Endodermal cell (in vitro differentiated cells): ENCODE results near the gene QARS1. TPM values are rescaled to one million over a fixed set of nuclear protein-coding genes. Genes with fewer than 3 reads are reported as not detected.

Source experiments
- DNase-seq: peaks from one replicate; pipeline ENCODE4 v3.0.0-alpha.2; 2017
- H3K27ac ChIP-seq: 2 replicates; pipeline ENCODE4 v1.5.1; 2013; ENCODE audit warnings: mild to moderate bottlenecking, low read depth, low read length, moderate library complexity
- H3K27me3 ChIP-seq: 2 replicates; pipeline ENCODE4 v1.6.1; 2013; ENCODE audit warnings: mild to moderate bottlenecking, low read length, moderate library complexity; ENCODE audit not compliant: insufficient read depth, control insufficient read depth, poor library complexity, severe bottlenecking
- H3K36me3 ChIP-seq: 2 replicates; pipeline ENCODE4 v1.7.0; 2013; ENCODE audit warnings: mild to moderate bottlenecking, low read length, moderate library complexity; ENCODE audit not compliant: control insufficient read depth, insufficient read depth
- H3K4me1 ChIP-seq: one replicate; pipeline ENCODE4 v1.7.0; 2013; ENCODE audit warnings: low read length; ENCODE audit not compliant: control insufficient read depth, insufficient read depth
- H3K4me3 ChIP-seq: 2 replicates; pipeline ENCODE4 v1.5.1; 2013; ENCODE audit warnings: mild to moderate bottlenecking, low read length, moderate library complexity
- H3K9ac ChIP-seq: 2 replicates; pipeline ENCODE4 v1.6.1; 2013; ENCODE audit warnings: mild to moderate bottlenecking, low read length, moderate library complexity; ENCODE audit not compliant: poor library complexity, severe bottlenecking; ENCODE audit errors: extremely low read depth
- H3K9me3 ChIP-seq: 2 replicates; pipeline ENCODE4 v1.6.1; 2013; ENCODE audit warnings: mild to moderate bottlenecking, low read length, moderate library complexity; ENCODE audit not compliant: control insufficient read depth
- H3K27ac Mint-ChIP-seq: 2 replicates; pipeline ENCODE4 v1.8.0; 2020; ENCODE audit warnings: mixed read lengths
- H3K27me3 Mint-ChIP-seq: 2 replicates; pipeline ENCODE4 v1.8.0; 2021; ENCODE audit warnings: mild to moderate bottlenecking, mixed read lengths; ENCODE audit not compliant: insufficient read depth
- H3K36me3 Mint-ChIP-seq: 2 replicates; pipeline ENCODE4 v1.8.0; 2020; ENCODE audit warnings: low read depth, mixed read lengths
- H3K4me1 Mint-ChIP-seq: 2 replicates; pipeline ENCODE4 v1.8.0; 2020; ENCODE audit warnings: mixed read lengths
- H3K4me3 Mint-ChIP-seq: 2 replicates; pipeline ENCODE4 v1.8.0; 2020; ENCODE audit warnings: mild to moderate bottlenecking, moderate library complexity, mixed read lengths
- H3K9me3 Mint-ChIP-seq: 2 replicates; pipeline ENCODE4 v1.8.0; 2020; ENCODE audit warnings: mild to moderate bottlenecking, mixed read lengths
- CTCF ChIP-seq: fragments of 200-600 bp; sonication (generic); conservative IDR thresholded peaks from 2 replicates; pipeline ENCODE4 v1.5.0; 2021; ENCODE audit warnings: antibody characterized with exemption, mild to moderate bottlenecking
- WGBS, 2 experiments: methylation state at CpG; one replicate each; pipeline versions ENCODE4 v1.1.5 to v1.1.7; 2013; ENCODE audit warnings: missing lambda C conversion rate in 2 of 2, mixed read lengths in 1 of 2; ENCODE audit not compliant: insufficient coverage in 1 of 2, insufficient read length in 1 of 2; 5-methylcytosine and 5-hydroxymethylcytosine counted together
- total RNA-seq, 2 donors: library from RNA; stranded (reverse); fragmentation: NEBNext Ultra II Directional in 1 of 2; extraction: Animal tissue kit (Norgen Biotek cat#: 25700) in 1 of 2; gene quantifications; 2 replicates in 1 of 2; 3 replicates in 1 of 2; pipeline ENCODE4 v1.2.1, GENCODE V29; 2021

Gene QARS1
- total RNA-seq, 2 donors from 2014 or later = 314 to 358 TPM

GRCh38 chr3:49098429-49098828 is 6.1 kb downstream of the QARS1 start:
- H3K4me1 ChIP-seq = peaks cover 5% of the 10 kb centered on the region
- Mint-ChIP-seq H3K27me3 (no peaks in the 10 kb centered on the region), H3K4me3 (no peak overlapping the region), H3K4me1 (no peaks in the 10 kb centered on the region), H3K9me3 (no peaks in the 10 kb centered on the region), H3K27ac (no peak overlapping the region), H3K36me3 (peaks cover 60% of the 10 kb centered on the region)
- TF ChIP-seq CTCF = no peak
- no peak overlapping the region for H3K9ac ChIP-seq
- H3K36me3 ChIP-seq = peaks cover 72% of the 10 kb centered on the region
- WGBS, 2 experiments = 90 to 92% methylated on average over 3 to 5 of the region's 5 CpGs
- H3K9me3 ChIP-seq = no peaks in the 10 kb centered on the region
- no peaks in the 10 kb centered on the region for H3K27me3 ChIP-seq
- DNase-seq = no peak
- H3K4me3 ChIP-seq = no peak overlapping the region
- H3K27ac ChIP-seq = no peak overlapping the region

- peak within 1 kb of the TSS; percentile 93 for H3K4me3 Mint-ChIP-seq
- peak; percentile 74 for TF ChIP-seq CTCF
- H3K36me3 ChIP-seq = peaks cover 57% of the 10 kb centered on the region
Measured at GRCh38 chr3:49093853-49094767, 10.4 kb downstream of the QARS1 start, which contains the start of gene QRICH1. TSS of gene QRICH1 (minus strand) at chr3:49094071. CDS start at chr3:49077017, 17,054 bp downstream.

GRCh38 chr3:49092938-49093852 is 11.4 kb downstream of the QARS1 start:
- DNase-seq = peak; percentile 91
- Histone ChIP-seq H3K4me1 (peaks cover 3% of the 10 kb centered on the region), H3K27ac (peak overlapping the region; percentile 99), H3K9ac (peak overlapping the region; percentile 98), H3K9me3 (no peaks in the 10 kb centered on the region), H3K4me3 (peak overlapping the region; percentile 97), H3K27me3 (no peaks in the 10 kb centered on the region), H3K36me3 (peaks cover 57% of the 10 kb centered on the region)
- H3K36me3 Mint-ChIP-seq = peaks cover 36% of the 10 kb centered on the region
- H3K4me1 Mint-ChIP-seq = peaks cover 2% of the 10 kb centered on the region
- peak overlapping the region; percentile 99 for H3K27ac Mint-ChIP-seq
- no peaks in the 10 kb centered on the region for H3K9me3 Mint-ChIP-seq
- H3K27me3 Mint-ChIP-seq = no peaks in the 10 kb centered on the region
- H3K4me3 Mint-ChIP-seq = peak overlapping the region; percentile 93
- no peak for TF ChIP-seq CTCF
- WGBS, 2 experiments = 0% methylated on average over 19 to 86 of the region's 86 CpGs

More at GRCh38 chr3:49093853-49094767, 10.4 kb downstream of the QARS1 start, which contains the start of gene QRICH1:
- Mint-ChIP-seq H3K36me3 (peaks cover 41% of the 10 kb centered on the region), H3K4me1 (peaks cover 2% of the 10 kb centered on the region), H3K27me3 (no peaks in the 10 kb centered on the region), H3K9me3 (no peaks in the 10 kb centered on the region), H3K27ac (peak within 1 kb of the TSS; percentile 99)
- WGBS, 2 experiments = 1 to 2% methylated on average over 23 to 65 of the region's 65 CpGs
- Histone ChIP-seq H3K9ac (peak within 1 kb of the TSS; percentile 98), H3K4me3 (peak within 1 kb of the TSS; percentile 97), H3K4me1 (peaks cover 3% of the 10 kb centered on the region), H3K27ac (peak within 1 kb of the TSS; percentile 99), H3K9me3 (no peaks in the 10 kb centered on the region), H3K27me3 (no peaks in the 10 kb centered on the region)
- peak; percentile 99 for DNase-seq
